Duodenal mucosa (tissue), 2 donors: ENCODE data around the gene ATG7.

Source experiments
- H3K27ac ChIP-seq: one replicate; pipeline ENCODE4 v1.7.0; 2013; ENCODE audit warnings: low read depth, low read length
- H3K27me3 ChIP-seq, 2 donors: one replicate each; pipeline ENCODE4 v1.7.0; 2013; ENCODE audit warnings: low read length in 2 of 2, control low read depth in 1 of 2; ENCODE audit not compliant: insufficient read depth in 2 of 2, control insufficient read depth in 1 of 2
- H3K36me3 ChIP-seq, 2 donors: one replicate each; pipeline ENCODE4 v1.7.0; 2013; ENCODE audit warnings: low read length in 2 of 2, control low read depth in 1 of 2; ENCODE audit not compliant: insufficient read depth in 2 of 2, control insufficient read depth in 1 of 2
- H3K4me1 ChIP-seq, 2 donors: one replicate each; pipeline ENCODE4 v1.7.0; 2013; ENCODE audit warnings: low read length in 2 of 2, control low read depth in 1 of 2; ENCODE audit not compliant: insufficient read depth in 2 of 2, control insufficient read depth in 1 of 2
- H3K4me3 ChIP-seq, 2 donors: one replicate each; pipeline ENCODE4 v1.7.0; 2013; ENCODE audit warnings: low read length in 2 of 2, low read depth in 1 of 2
- H3K9ac ChIP-seq, 2 donors: one replicate each; pipeline ENCODE4 v1.7.0; 2013; ENCODE audit warnings: low read length in 2 of 2, low read depth in 1 of 2
- H3K9me3 ChIP-seq, 2 donors: one replicate each; pipeline ENCODE4 v1.7.0; 2013; ENCODE audit warnings: low read length in 2 of 2, control low read depth in 1 of 2; ENCODE audit not compliant: control insufficient read depth in 1 of 2

ATG7 gene

GRCh38 chr3:11312166-11312565, 40.0 kb downstream of the ATG7 start:
- Histone ChIP-seq H3K9me3 (no peaks in the 10 kb centered on the region), H3K9ac (no peak overlapping the region), H3K36me3 (peaks cover 37 to 88% of the 10 kb centered on the region in 2 donors), H3K4me3 (no peak overlapping the region), H3K27ac (no peak overlapping the region), H3K27me3 (no peaks in the 10 kb centered on the region), H3K4me1 (no peaks in the 10 kb centered on the region)

- Histone ChIP-seq H3K27ac (no peak overlapping the region), H3K9me3 (no peaks in the 10 kb centered on the region), H3K9ac (no peak overlapping the region), H3K36me3 (peaks cover 39 to 88% of the 10 kb centered on the region in 2 donors), H3K27me3 (no peaks in the 10 kb centered on the region), H3K4me3 (no peak overlapping the region), H3K4me1 (no peaks in the 10 kb centered on the region)
Observed at GRCh38 chr3:11317300-11317699, 45.1 kb downstream of the ATG7 start.

GRCh38 chr3:11322931-11323330, 50.7 kb downstream of the ATG7 start:
- Histone ChIP-seq H3K36me3 (peaks cover 31 to 69% of the 10 kb centered on the region in 2 donors), H3K27me3 (no peaks in the 10 kb centered on the region), H3K27ac (no peak overlapping the region)

GRCh38 chr3:11323813-11324212, 51.6 kb downstream of the ATG7 start:
- H3K9me3 ChIP-seq = no peaks in the 10 kb centered on the region
- no peak overlapping the region for H3K9ac ChIP-seq
- no peak overlapping the region for H3K27ac ChIP-seq
- H3K27me3 ChIP-seq = no peaks in the 10 kb centered on the region
- H3K36me3 ChIP-seq = peaks cover 25 to 60% of the 10 kb centered on the region in 2 donors
- H3K4me3 ChIP-seq = no peak overlapping the region
- H3K4me1 ChIP-seq = no peaks in the 10 kb centered on the region

More at GRCh38 chr3:11322931-11323330, 50.7 kb downstream of the ATG7 start:
- Histone ChIP-seq H3K4me3 (no peak overlapping the region), H3K9me3 (no peaks in the 10 kb centered on the region), H3K4me1 (no peaks in the 10 kb centered on the region), H3K9ac (no peak overlapping the region)

- Histone ChIP-seq H3K36me3 (peaks cover 10 to 42% of the 10 kb centered on the region in 2 donors), H3K9me3 (no peaks in the 10 kb centered on the region), H3K4me1 (no peaks in the 10 kb centered on the region), H3K4me3 (no peak overlapping the region), H3K27me3 (no peaks in the 10 kb centered on the region), H3K27ac (no peak overlapping the region), H3K9ac (no peak overlapping the region)
Observed at GRCh38 chr3:11327619-11328018, 55.4 kb downstream of the ATG7 start.

GRCh38 chr3:11328196-11328945, 56.2 kb downstream of the ATG7 start:
- Histone ChIP-seq H3K4me3 (no peak overlapping the region), H3K9me3 (no peaks in the 10 kb centered on the region), H3K36me3 (peaks cover 10 to 44% of the 10 kb centered on the region in 2 donors), H3K27me3 (no peaks in the 10 kb centered on the region), H3K9ac (no peak overlapping the region), H3K4me1 (no peaks in the 10 kb centered on the region), H3K27ac (no peak overlapping the region)

GRCh38 chr3:11329777-11330176, 57.6 kb downstream of the ATG7 start:
- no peaks in the 10 kb centered on the region for H3K9me3 ChIP-seq
- H3K4me3 ChIP-seq = no peak overlapping the region
- peaks cover 8 to 40% of the 10 kb centered on the region in 2 donors for H3K36me3 ChIP-seq
- H3K9ac ChIP-seq = no peak overlapping the region
- no peaks in the 10 kb centered on the region for H3K27me3 ChIP-seq
- no peaks in the 10 kb centered on the region for H3K4me1 ChIP-seq
- no peak overlapping the region for H3K27ac ChIP-seq

GRCh38 chr3:11331101-11331500, 58.9 kb downstream of the ATG7 start:
- H3K27me3 ChIP-seq = no peaks in the 10 kb centered on the region
- H3K27ac ChIP-seq = no peak overlapping the region
- no peaks in the 10 kb centered on the region for H3K9me3 ChIP-seq
- no peak overlapping the region for H3K4me3 ChIP-seq
- H3K36me3 ChIP-seq = peaks cover 4 to 36% of the 10 kb centered on the region in 2 donors
- no peaks in the 10 kb centered on the region for H3K4me1 ChIP-seq
- H3K9ac ChIP-seq = no peak overlapping the region

GRCh38 chr3:11335056-11335608, 62.9 kb downstream of the ATG7 start:
- H3K27ac ChIP-seq = no peak overlapping the region
- H3K27me3 ChIP-seq = no peaks in the 10 kb centered on the region
- H3K9ac ChIP-seq = no peak overlapping the region
- H3K4me1 ChIP-seq = no peaks in the 10 kb centered on the region
- H3K4me3 ChIP-seq = no peak overlapping the region
- H3K9me3 ChIP-seq = no peaks in the 10 kb centered on the region
- peaks cover 0 to 22% of the 10 kb centered on the region in 2 donors for H3K36me3 ChIP-seq

GRCh38 chr3:11339541-11339940, 67.3 kb downstream of the ATG7 start:
- H3K27me3 ChIP-seq = no peaks in the 10 kb centered on the region
- peaks cover 2 to 3% of the 10 kb centered on the region in 2 donors for H3K36me3 ChIP-seq

More at GRCh38 chr3:11339541-11339940, 67.3 kb downstream of the ATG7 start:
- no peaks in the 10 kb centered on the region for H3K9me3 ChIP-seq
- H3K9ac ChIP-seq = no peak overlapping the region
- H3K27ac ChIP-seq = no peak overlapping the region
- H3K4me1 ChIP-seq = no peaks in the 10 kb centered on the region
- no peak overlapping the region for H3K4me3 ChIP-seq
